HEK293 (cell line): ENCODE measurements around the gene HSD17B12.

Source experiments
- MYNN ChIP-seq: fragments of 450-650 bp; formaldehyde crosslinking; IDR thresholded peaks from 2 replicates; pipeline ENCODE4 v1.5.1; 2016; ENCODE audit warnings: missing biosample characterization, missing genetic modification characterization, borderline replicate concordance
- OSR2 ChIP-seq: fragments of 450-650 bp; formaldehyde crosslinking; IDR thresholded peaks from 2 replicates; pipeline ENCODE4 v1.5.1; 2016; ENCODE audit warnings: missing biosample characterization, missing genetic modification characterization
- YY1 ChIP-seq: fragments of 450-650 bp; formaldehyde crosslinking; IDR thresholded peaks from 2 replicates; pipeline ENCODE4 v1.5.1; 2018; ENCODE audit warnings: missing biosample characterization, missing genetic modification characterization
- ZNF530 ChIP-seq: fragments of 450-650 bp; formaldehyde crosslinking; IDR thresholded peaks from 2 replicates; pipeline ENCODE4 v1.5.1; 2016; ENCODE audit warnings: low read depth, missing biosample characterization, missing genetic modification characterization
- TF ChIP-seq, protein P1 (sequence below): fragments of 450-650 bp; formaldehyde crosslinking; IDR thresholded peaks from 2 replicates; pipeline ENCODE4 v1.5.1; 2016; ENCODE audit warnings: missing biosample characterization, missing genetic modification characterization, low read depth
- TF ChIP-seq, protein P2 (sequence below): fragments of 450-650 bp; formaldehyde crosslinking; IDR thresholded peaks from 2 replicates; pipeline ENCODE4 v1.5.1; 2016; ENCODE audit warnings: missing biosample characterization, missing genetic modification characterization

DNA sequence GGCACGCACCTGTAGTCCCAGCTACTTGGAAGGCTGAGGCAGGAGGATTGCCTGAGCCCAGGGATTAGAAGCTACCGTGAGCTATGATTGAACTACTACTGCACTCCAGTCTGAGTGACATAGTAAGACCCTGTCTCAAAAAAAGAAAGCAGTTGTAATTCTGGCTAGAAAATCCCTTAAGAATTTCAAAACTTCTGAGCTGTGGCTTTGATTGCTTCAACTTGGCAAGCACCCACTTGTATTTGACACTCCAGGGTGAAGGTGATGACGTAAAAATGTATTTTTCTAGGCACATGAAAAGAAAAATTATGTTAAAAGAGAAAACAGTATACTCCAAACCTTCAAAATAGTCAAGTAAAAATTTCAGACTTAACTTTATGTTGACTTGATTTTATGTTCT is 176.5 kb downstream of the HSD17B12 start:
- TF ChIP-seq OSR2 (tag by site-specific recombination) (no peak), MYNN (tag by site-specific recombination) (no peak), ZNF530 (tag by site-specific recombination) (no peak), YY1 (tag by site-specific recombination) (no peak)
- TF ChIP-seq, protein P1, sequence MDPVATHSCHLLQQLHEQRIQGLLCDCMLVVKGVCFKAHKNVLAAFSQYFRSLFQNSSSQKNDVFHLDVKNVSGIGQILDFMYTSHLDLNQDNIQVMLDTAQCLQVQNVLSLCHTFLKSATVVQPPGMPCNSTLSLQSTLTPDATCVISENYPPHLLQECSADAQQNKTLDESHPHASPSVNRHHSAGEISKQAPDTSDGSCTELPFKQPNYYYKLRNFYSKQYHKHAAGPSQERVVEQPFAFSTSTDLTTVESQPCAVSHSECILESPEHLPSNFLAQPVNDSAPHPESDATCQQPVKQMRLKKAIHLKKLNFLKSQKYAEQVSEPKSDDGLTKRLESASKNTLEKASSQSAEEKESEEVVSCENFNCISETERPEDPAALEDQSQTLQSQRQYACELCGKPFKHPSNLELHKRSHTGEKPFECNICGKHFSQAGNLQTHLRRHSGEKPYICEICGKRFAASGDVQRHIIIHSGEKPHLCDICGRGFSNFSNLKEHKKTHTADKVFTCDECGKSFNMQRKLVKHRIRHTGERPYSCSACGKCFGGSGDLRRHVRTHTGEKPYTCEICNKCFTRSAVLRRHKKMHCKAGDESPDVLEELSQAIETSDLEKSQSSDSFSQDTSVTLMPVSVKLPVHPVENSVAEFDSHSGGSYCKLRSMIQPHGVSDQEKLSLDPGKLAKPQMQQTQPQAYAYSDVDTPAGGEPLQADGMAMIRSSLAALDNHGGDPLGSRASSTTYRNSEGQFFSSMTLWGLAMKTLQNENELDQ (tag by site-specific recombination): no peak
- TF ChIP-seq, protein P2, sequence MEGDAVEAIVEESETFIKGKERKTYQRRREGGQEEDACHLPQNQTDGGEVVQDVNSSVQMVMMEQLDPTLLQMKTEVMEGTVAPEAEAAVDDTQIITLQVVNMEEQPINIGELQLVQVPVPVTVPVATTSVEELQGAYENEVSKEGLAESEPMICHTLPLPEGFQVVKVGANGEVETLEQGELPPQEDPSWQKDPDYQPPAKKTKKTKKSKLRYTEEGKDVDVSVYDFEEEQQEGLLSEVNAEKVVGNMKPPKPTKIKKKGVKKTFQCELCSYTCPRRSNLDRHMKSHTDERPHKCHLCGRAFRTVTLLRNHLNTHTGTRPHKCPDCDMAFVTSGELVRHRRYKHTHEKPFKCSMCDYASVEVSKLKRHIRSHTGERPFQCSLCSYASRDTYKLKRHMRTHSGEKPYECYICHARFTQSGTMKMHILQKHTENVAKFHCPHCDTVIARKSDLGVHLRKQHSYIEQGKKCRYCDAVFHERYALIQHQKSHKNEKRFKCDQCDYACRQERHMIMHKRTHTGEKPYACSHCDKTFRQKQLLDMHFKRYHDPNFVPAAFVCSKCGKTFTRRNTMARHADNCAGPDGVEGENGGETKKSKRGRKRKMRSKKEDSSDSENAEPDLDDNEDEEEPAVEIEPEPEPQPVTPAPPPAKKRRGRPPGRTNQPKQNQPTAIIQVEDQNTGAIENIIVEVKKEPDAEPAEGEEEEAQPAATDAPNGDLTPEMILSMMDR (tag by site-specific recombination): no peak
